B cell (primary cell): ENCODE data around the gene CACHD1. TPM values are rescaled to one million over a fixed set of nuclear protein-coding genes. Genes with fewer than 3 reads are reported as not detected.

Experiments
- ATAC-seq: fragments of 200-7000 bp; cut with Tn5 transposase; one replicate; pipeline ENCODE4 v1.10.0; 2021; ENCODE audit warnings: low read depth, mild to moderate bottlenecking, moderate number of reproducible peaks, moderate library complexity
- CTCF ChIA-PET: fragments of 350-600 bp; sonication (Branson Sonifier 250); formaldehyde crosslinking; loops from one replicate; lab custom pipeline; 2021; ENCODE audit warnings: antibody characterized with exemption, inconsistent platforms; lab: Charles Lee
- POLR2A ChIA-PET: fragments of 350-600 bp; sonication (Branson Sonifier 250); formaldehyde crosslinking; loops from one replicate; lab custom pipeline; 2021; ENCODE audit warnings: antibody characterized with exemption; lab: Charles Lee
- DNase-seq: peaks from one replicate; pipeline ENCODE4 v3.0.0; 2013
- H2AFZ ChIP-seq: 2 replicates; pipeline ENCODE4 v1.6.1; 2012; ENCODE audit warnings: mild to moderate bottlenecking, low read depth, low read length; ENCODE audit not compliant: insufficient read depth, poor library complexity, severe bottlenecking
- H3K27ac ChIP-seq, 2 donors: 1 replicate in 1 of 2; 2 replicates in 1 of 2; pipeline ENCODE4 v1.5.1; 2012 to 2013; ENCODE audit warnings: low read length in 2 of 2, mild to moderate bottlenecking in 2 of 2, moderate library complexity in 1 of 2
- H3K27me3 ChIP-seq, 4 experiments: fragments of 200-600 bp in 1 of 4; sonication (generic) in 1 of 4; replicated peaks in 1 of 4; 1 replicate in 2 of 4; 2 replicates in 2 of 4; pipeline versions ENCODE4 v1.6.1 to v1.7.0; 2013 to 2016; ENCODE audit warnings: low read length in 3 of 4, mild to moderate bottlenecking in 2 of 4, mixed read lengths in 1 of 4, moderate library complexity in 1 of 4; ENCODE audit not compliant: insufficient read depth in 4 of 4, control insufficient read depth in 3 of 4; ENCODE audit errors: control extremely low read depth in 1 of 4
- H3K36me3 ChIP-seq, 2 experiments: replicated peaks in 1 of 2; 1 replicate in 1 of 2; 2 replicates in 1 of 2; pipeline versions ENCODE4 v1.6.1 to v1.7.1; 2013; ENCODE audit warnings: low read length in 1 of 2; ENCODE audit not compliant: insufficient read depth in 2 of 2, control insufficient read depth in 1 of 2; ENCODE audit errors: control extremely low read depth in 1 of 2, extremely low read depth in 1 of 2
- H3K4me1 ChIP-seq, 2 donors: fragments of 200-600 bp in 1 of 2; sonication (generic) in 1 of 2; 1 replicate in 1 of 2; 2 replicates in 1 of 2; pipeline versions ENCODE4 v1.5.1 to v1.6.1; 2013 to 2017; ENCODE audit warnings: low read length in 2 of 2; ENCODE audit not compliant: control insufficient read depth in 2 of 2, insufficient read depth in 2 of 2
- H3K4me2 ChIP-seq: replicated peaks from 2 replicates; pipeline ENCODE3; 2012; ENCODE audit warnings: mild to moderate bottlenecking, low read depth, low read length; ENCODE audit not compliant: poor library complexity, severe bottlenecking
- H3K4me3 ChIP-seq, 5 experiments: fragments of 200-600 bp in 1 of 5; sonication (generic) in 1 of 5; 1 replicate in 3 of 5; 2 replicates in 2 of 5; pipeline versions ENCODE4 v1.5.1 to v1.7.0; 2011 to 2016; ENCODE audit warnings: low read length in 4 of 5, mild to moderate bottlenecking in 4 of 5, low read depth in 2 of 5, control low read depth in 1 of 5, moderate library complexity in 1 of 5; ENCODE audit not compliant: insufficient read depth in 1 of 5; ENCODE audit errors: control extremely low read depth in 1 of 5, extremely low read depth in 1 of 5
- H3K79me2 ChIP-seq: fragments of 200-600 bp; sonication (generic); one replicate; pipeline ENCODE4 v1.6.0; 2016; ENCODE audit warnings: low read length; ENCODE audit not compliant: control insufficient read depth, insufficient read depth
- H3K9ac ChIP-seq: fragments of 200-600 bp; sonication (generic); 2 replicates; pipeline ENCODE4 v1.6.1; 2017; ENCODE audit warnings: mild to moderate bottlenecking, low read length, moderate library complexity
- H3K9me3 ChIP-seq, 3 donors: one replicate each; pipeline versions ENCODE4 v1.6.1 to v1.7.1; 2013; ENCODE audit warnings: low read length in 2 of 3; ENCODE audit not compliant: control insufficient read depth in 2 of 3, insufficient read depth in 1 of 3; ENCODE audit errors: control extremely low read depth in 1 of 3
- H4K20me1 ChIP-seq: 2 replicates; pipeline ENCODE4 v1.6.0; 2012; ENCODE audit warnings: mild to moderate bottlenecking, low read length; ENCODE audit not compliant: insufficient read depth, control insufficient read depth, poor library complexity, severe bottlenecking
- H3K27ac Mint-ChIP-seq: one replicate; pipeline ENCODE4 v1.8.0; 2021; ENCODE audit warnings: mixed read lengths
- H3K27me3 Mint-ChIP-seq: one replicate; pipeline ENCODE4 v1.8.0; 2021; ENCODE audit warnings: mixed read lengths
- H3K4me1 Mint-ChIP-seq: one replicate; pipeline ENCODE4 v1.8.0; 2021; ENCODE audit warnings: mixed read lengths
- H3K4me3 Mint-ChIP-seq: one replicate; pipeline ENCODE4 v1.8.0; 2021; ENCODE audit warnings: mixed read lengths
- H3K9me3 Mint-ChIP-seq: one replicate; pipeline ENCODE4 v1.8.0; 2022; ENCODE audit warnings: mixed read lengths; ENCODE audit not compliant: insufficient read depth
- CTCF ChIP-seq: fragments of 200-600 bp; IDR thresholded peaks from one replicate; pipeline ENCODE4 v1.8.0; 2022; ENCODE audit warnings: antibody characterized with exemption, mild to moderate bottlenecking
- EZH2 ChIP-seq: IDR thresholded peaks from 2 replicates; pipeline ENCODE4 v1.6.1; 2012; ENCODE audit warnings: borderline replicate concordance, low read depth, mild to moderate bottlenecking, moderate library complexity, low read length; ENCODE audit not compliant: insufficient read depth, poor library complexity, severe bottlenecking
- WGBS: methylation state at CpG from one replicate; pipeline ENCODE4 v1.1.5; 2013; ENCODE audit warnings: missing lambda C conversion rate; ENCODE audit not compliant: insufficient coverage; 5-methylcytosine and 5-hydroxymethylcytosine counted together
- intact Hi-C: fragments of 100-400 bp; cut with micrococcal nuclease; formaldehyde crosslinking; loops from one replicate; pipeline ENCODE4 v1.10.0; 2022
- polyA plus RNA-seq: library from polyadenylated mRNA; depleted of rRNA; stranded (reverse); fragments of >200 nt; gene quantifications from 2 replicates; pipeline ENCODE4 v1.2.3, GENCODE V29; 2012
- total RNA-seq, 2 donors: library from RNA; stranded (reverse); fragments of 120-200 nt in 1 of 2; gene quantifications; 1 replicate in 1 of 2; 2 replicates in 1 of 2; pipeline versions ENCODE4 v1.2.3 to v1.2.4, GENCODE V29; 2013 to 2022

The CACHD1 gene
- total and polyA plus RNA-seq, 2 donors (not counting 1 experiment from before 2014, with no cell fraction given): not detected

GRCh38 chr1:64653466-64653865 is 183.5 kb downstream of the CACHD1 start:
- H3K9me3 ChIP-seq: no peaks in the 10 kb centered on the region
- TF ChIP-seq EZH2 (no peak), CTCF (no peak)
- H3K27ac Mint-ChIP-seq: no peak overlapping the region
- no peak overlapping the region for H3K4me3 Mint-ChIP-seq
- no CpG with 5 or more reads among the region's 2 CpGs for whole genome bisulfite sequencing
- no peaks in the 10 kb centered on the region for H3K4me1 ChIP-seq
- ChIA-PET POLR2A (no interaction called here), CTCF (no interaction called here)
- H3K27me3 ChIP-seq: no peaks in the 10 kb centered on the region
- H3K9ac ChIP-seq: no peak overlapping the region
- intact Hi-C loops: no loop called here
- DNase-seq (no peak), ATAC-seq (no peak)
- H3K27ac ChIP-seq: no peak overlapping the region
- no peak overlapping the region for H2AFZ ChIP-seq
- H3K27me3 Mint-ChIP-seq: peaks cover 18% of the 10 kb centered on the region
- no peak overlapping the region for H3K4me2 ChIP-seq
- H3K9me3 Mint-ChIP-seq: no peaks in the 10 kb centered on the region
- no peaks in the 10 kb centered on the region for H3K4me1 Mint-ChIP-seq
- no peak overlapping the region for H3K4me3 ChIP-seq
- no peaks in the 10 kb centered on the region for H3K36me3 ChIP-seq
- H4K20me1 ChIP-seq: no peaks in the 10 kb centered on the region
- no peaks in the 10 kb centered on the region for H3K79me2 ChIP-seq

- peaks cover 23% of the 10 kb centered on the region for H3K27me3 Mint-ChIP-seq
- Histone ChIP-seq H3K4me3 (no peak overlapping the region), H2AFZ (no peak overlapping the region), H3K4me1 (no peaks in the 10 kb centered on the region), H3K27ac (no peak overlapping the region), H3K9ac (no peak overlapping the region), H3K36me3 (no peaks in the 10 kb centered on the region), H3K27me3 (no peaks in the 10 kb centered on the region), H3K4me2 (no peak overlapping the region), H4K20me1 (no peaks in the 10 kb centered on the region), H3K9me3 (no peaks in the 10 kb centered on the region), H3K79me2 (no peaks in the 10 kb centered on the region)
- no peak overlapping the region for H3K27ac Mint-ChIP-seq
- H3K4me3 Mint-ChIP-seq: no peak overlapping the region
- no peak for ATAC-seq
- TF ChIP-seq EZH2 (no peak), CTCF (no peak)
- H3K4me1 Mint-ChIP-seq: no peaks in the 10 kb centered on the region
- H3K9me3 Mint-ChIP-seq: no peaks in the 10 kb centered on the region
- POLR2A ChIA-PET: no interaction called here
- no peak for DNase-seq
- intact Hi-C loops: no loop called here
- WGBS: 100% methylated on average over 1 of the region's 5 CpGs
- CTCF ChIA-PET: no interaction called here
Observed at GRCh38 chr1:64654519-64655341, 184.8 kb downstream of the CACHD1 start.
